MM.1S (cell line): ENCODE data around the gene SMYD5.

ENCODE experiments used
- CTCF ChIP-seq: fragments of 300-600 bp; sonication (generic); IDR thresholded peaks from 2 replicates; pipeline ENCODE4 v1.5.1; 2016; ENCODE audit warnings: antibody characterized with exemption, low read length, mixed read lengths
- EZH2 ChIP-seq: fragments of 300-600 bp; sonication (generic); optimal IDR thresholded peaks from 2 replicates; pipeline ENCODE3; 2017; ENCODE audit warnings: low read depth, mild to moderate bottlenecking, antibody characterized with exemption, low read length, mixed read lengths

- TF ChIP-seq CTCF (no peak), EZH2 (no peak)
Observed at GRCh38 chr2:73233154-73233931, 19.3 kb downstream of the SMYD5 start, which contains the start of gene PRADC1.
